Skin of body (tissue), 2 donors: ENCODE data around the gene KRT4. TPM values are rescaled to one million over a fixed set of nuclear protein-coding genes. Genes with fewer than 3 reads are reported as not detected.
"Not testable (repeated sequence)": the region's sequence is repeated elsewhere in the genome, so short reads cannot be mapped to it uniquely, and the experiment has no call there.

Experiments used
- DNase-seq: peaks from one replicate; lab custom pipeline; 2025; lab: John Stamatoyannopoulos, UW
- total RNA-seq: library from RNA; depleted of rRNA; stranded (reverse); fragments of >200 nt; gene quantifications from one replicate; pipeline ENCODE4 v1.2.3, GENCODE V29; 2014

Gene KRT4
- total RNA-seq, 1 donor from 2014 or later, result 0.99 TPM

DNA sequence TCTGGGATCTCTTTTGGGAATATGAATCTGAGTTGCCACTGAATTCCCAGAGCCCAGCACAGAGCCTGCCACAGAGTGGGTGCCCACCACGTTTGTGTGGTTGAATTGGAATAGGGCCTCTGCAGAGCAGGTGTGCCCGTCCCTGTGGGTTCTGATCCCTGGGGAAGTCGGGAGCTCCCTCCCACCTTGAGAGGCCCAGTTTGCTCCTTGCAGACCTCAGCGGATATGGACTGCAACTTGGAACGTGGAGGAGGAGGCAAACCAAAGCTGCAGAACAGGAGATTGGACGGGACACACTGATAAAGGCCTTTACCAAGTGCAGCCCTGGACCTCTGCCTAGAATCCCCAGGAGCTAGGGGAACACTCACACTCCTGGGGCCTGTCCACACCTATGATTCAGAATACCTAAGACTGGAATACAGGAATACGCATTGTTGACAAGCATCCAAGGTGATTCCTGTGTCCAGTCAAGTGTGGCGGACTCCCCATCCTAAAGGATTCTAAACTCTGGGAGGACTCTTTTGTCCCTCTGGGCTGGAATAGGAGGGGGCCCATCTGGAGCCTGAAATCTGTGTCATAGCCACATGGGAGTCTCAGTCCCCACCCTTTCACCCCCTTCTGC, 39.2 kb downstream of the KRT4 start:
- DNase-seq, result no peak

- no peak for DNase-seq
These were observed 41.1 kb downstream of the KRT4 start for GRCh38 chr12:52772772-52773171.

- no peak for DNase-seq
These were observed 41.7 kb downstream of the KRT4 start for GRCh38 chr12:52772188-52772587.

DNA sequence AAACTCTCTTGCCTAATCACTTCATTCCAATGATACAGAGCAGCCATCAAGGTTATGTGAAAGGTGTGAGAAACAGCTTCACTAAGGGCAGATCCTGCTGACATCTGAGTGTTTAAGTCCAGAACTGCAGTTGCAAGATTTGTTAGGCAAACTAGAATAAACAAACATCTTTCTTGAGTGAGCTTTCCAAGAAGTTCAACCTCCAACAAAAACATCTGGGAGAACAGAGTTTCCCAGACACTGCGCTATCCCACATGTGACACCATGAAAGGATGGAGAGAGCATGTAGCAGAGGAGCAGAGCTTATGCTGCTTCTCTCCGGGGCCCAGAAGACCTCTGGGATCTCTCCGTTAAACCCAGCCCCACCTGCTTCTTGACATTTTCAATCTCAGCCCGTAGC, 42.4 kb downstream of the KRT4 start:
- DNase-seq, result no peak

- DNase-seq, result no peak
These were observed 42.8 kb downstream of the KRT4 start for GRCh38 chr12:52771088-52771487.

DNA sequence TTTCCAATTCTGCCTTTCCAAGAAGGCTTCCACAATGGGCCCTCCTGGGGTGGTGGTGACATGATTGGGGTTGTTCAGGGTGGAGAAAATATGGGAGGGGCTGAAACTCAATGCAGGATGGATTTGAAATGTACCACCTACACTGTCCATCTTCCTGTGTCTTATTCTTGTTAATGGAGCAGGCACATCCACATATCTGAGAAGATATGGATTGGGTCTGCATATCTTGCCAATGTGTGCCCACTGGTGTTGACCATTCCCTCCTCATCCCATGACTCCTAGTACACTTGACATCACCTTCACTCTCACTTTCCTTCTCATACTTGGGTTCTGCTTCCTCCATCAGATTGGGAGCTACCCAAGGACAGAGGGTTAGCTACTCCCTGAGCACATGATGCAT, 44.0 kb downstream of the KRT4 start:
- no peak for DNase-seq

DNA sequence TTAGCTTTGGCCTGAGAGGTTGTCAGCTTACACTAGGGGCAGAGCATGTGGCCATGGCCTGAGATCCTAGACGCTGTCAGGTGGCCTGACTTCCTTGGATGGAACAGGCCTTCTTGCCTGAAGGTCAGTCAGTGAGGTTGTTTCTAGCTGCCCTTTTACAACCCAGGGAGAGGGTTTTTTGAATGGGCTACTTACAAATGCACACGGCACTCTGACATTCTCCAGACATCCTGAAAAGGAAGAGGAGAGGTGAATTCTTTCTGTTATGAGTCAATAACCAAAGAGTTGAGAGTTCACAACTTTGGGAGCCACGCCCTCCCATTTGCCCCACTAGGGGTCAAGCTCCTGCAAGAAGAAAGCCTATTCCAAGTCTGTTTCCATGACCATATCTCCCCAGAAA, 44.6 kb downstream of the KRT4 start:
- no peak for DNase-seq

- DNase-seq, result no peak
These were observed 45.3 kb downstream of the KRT4 start for GRCh38 chr12:52768479-52769200.

- no peak for DNase-seq
These were observed 46.5 kb downstream of the KRT4 start for GRCh38 chr12:52767427-52767826.

DNA sequence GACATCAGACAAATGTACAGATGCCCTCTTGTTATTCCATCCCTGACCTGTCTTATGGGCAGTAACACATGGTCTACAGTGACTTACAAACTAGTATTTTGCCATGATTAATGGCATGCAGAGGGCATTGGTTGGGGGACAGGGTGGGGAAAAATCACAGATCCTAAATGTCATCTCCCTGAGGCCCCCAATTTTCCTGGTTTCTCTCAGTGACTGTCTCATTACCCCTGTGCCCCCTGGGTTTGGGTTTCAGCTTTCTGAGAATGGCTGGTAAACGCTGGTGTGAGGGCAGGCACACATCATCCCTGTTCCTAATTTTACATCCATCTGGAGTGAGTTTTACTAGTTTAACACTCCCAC, 46.9 kb downstream of the KRT4 start:
- DNase-seq, result no peak

DNA sequence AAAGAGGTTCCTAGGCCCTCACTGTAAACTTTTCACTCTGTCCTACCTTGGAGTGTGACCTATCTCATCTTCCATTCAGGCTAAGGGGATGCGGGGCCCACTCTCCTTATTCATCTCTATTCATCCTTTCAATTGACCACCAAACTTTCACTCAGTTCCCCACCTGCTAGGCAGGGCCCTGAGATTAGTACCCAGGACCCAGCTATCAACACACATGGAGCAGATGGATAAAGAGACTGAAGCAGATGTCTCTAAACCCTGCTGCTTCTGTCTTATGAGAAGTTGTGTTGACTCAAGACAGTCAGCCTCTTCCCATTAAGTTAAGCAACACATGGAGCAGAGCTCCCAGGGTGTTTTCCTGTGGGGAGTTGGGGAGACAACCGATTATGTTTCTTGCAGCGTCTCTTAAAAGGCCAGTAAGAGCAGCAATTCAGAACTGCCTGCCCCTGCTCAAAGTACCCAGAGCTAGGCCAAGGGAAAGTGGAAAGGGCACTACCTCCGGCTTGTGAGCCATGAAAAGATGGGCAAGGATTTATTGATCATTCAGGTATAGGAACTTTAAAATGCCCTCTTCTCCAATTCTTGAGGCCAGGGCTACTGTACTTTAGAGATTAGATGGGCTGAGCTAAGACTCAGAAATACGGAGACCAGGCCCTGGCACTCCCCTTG, 47.4 kb downstream of the KRT4 start:
- DNase-seq, result no peak

- DNase-seq, result no peak
These were observed 48.2 kb downstream of the KRT4 start for GRCh38 chr12:52765702-52766101.

GRCh38 chr12:52763991-52764390, 49.9 kb downstream of the KRT4 start:
- no peak for DNase-seq

DNA sequence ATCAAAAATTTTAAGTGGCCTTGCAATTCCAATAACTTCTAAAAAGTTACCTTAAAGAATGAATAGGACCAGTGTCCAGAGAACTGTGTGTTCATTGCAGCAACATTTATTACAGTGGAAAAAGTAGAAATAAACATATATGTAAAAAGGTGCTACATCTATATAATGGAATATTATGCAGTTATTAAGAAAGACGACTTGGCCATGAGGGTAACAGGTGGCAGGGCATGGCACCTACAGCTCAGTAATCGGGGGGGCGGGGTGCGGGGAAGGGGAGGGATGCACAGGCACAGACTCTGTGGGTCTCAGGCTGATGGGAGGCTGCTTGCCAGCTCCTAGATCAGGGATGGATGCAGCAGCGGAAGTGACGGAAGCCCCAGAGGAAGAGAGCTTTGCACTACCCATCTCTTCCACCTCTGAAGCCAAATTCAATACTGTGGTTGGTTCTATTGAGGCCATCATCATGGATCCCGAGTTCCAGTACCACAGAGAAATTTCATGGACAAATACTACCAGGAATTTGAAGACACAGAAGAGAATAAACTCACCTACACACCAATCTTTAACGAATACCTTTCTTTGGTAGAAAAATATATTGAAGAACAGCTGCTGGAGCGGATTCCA, 50.8 kb downstream of the KRT4 start:
- no peak for DNase-seq

DNA sequence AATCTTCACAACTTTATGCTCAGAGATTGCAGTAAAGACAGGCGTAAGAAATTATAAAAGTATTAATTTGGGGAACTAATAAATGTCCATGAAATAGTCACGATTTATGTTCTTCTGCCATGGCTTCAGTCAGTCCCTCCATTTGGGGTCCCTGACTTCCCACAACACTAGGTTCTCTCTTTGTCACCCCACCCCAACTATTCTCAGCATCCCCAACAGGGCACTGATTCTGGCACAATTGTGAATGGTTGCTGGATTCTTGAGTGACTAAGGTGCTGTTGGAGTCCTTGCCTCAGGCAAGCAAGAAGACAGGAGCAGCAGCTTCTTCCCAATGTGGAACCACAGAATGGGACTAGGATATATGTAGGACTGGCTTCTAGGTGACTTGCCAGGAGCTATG, 52.1 kb downstream of the KRT4 start:
- no peak for DNase-seq

GRCh38 chr12:52761218-52761617, 52.7 kb downstream of the KRT4 start:
- not testable (repeated sequence) for DNase-seq

DNA sequence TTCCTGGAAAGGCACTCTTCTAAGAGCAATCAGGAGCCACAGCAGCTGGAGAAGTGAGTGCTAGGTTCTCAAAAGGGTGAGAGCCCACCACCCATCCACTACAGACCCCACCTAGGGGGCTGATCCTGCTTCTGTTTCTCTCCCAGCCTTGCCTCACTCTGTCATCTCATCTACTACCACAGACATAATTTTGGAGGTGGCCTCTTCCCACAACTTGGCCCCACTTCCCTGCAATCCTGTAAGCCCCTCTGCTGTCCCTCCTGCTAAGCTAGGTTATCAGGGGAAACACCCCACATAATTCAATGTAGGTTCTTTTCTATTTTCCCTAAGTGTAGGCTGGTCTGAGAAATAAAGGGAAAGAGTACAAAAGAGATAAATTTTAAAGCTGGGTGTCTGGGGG, 53.3 kb downstream of the KRT4 start:
- DNase-seq, result no peak

DNA sequence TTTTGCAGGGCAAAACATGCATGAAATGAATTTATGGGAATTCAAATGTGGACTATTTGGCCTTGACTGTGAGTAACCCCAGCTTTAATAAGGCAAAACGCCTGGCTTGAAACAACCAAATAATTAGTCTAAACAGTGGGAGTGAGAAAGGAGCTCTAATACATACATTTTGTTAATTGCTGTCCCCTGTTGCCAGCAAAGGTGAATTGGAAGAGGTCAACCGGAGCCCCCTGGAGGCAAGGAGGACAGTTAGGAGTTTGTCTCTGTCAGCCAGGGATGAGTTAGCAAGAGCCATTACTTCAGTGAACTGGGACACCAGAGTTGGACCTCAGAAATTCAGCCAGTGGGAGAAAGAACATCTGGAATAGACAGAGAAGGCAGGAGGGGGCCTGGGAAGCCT, 54.2 kb downstream of the KRT4 start:
- no peak for DNase-seq

- DNase-seq, result no peak
These were observed 54.7 kb downstream of the KRT4 start for GRCh38 chr12:52759218-52759617.

DNA sequence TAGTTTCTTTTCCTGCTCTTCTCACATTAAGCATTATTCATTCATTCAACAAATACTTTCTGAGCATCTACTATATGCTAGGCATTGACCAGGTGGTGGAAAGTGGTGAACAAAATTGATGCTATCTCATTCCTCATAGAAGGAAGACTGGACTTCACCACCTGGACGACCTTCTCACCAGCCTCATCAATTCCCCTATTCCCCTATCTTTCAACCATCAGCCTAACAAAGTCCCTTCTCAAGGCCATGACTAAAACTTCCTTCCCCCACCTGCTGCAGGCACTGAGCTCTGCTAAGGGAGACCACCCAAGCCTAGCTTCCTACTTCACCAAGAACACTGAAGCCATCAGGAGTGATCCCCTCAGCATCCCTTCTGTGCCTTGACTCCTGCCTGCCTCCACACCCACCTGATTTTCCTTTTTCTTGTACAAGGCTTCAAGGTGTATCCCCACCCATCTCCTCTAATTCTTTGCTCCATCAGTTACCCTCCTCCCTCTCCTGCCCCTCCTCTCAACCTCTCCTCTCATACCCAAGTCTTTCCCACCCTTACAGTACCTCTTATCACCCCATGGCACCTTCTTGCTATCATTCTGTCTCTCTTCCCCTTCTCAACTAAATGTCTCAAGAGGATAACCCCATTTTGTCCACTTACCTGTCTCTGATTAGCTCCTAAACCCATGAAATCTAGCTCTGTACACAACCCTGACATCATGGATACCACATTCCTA, 56.3 kb downstream of the KRT4 start:
- no peak for DNase-seq
